Psoas muscle (tissue), 8 donors: ENCODE results near the gene RRP8. TPM values are rescaled to one million over a fixed set of nuclear protein-coding genes. Genes with fewer than 3 reads are reported as not detected.

Experiments
- ATAC-seq, 4 donors: fragments of 200-7000 bp; cut with Tn5 transposase; one replicate each; pipeline ENCODE4 v1.9.1; 2020; ENCODE audit warnings: moderate library complexity in 3 of 4, mild to moderate bottlenecking in 2 of 4
- DNase-seq, 2 donors: peaks; one replicate each; pipeline ENCODE4 v3.0.0-alpha.2; 2020
- H3K27ac ChIP-seq: fragments of 200-600 bp; one replicate; pipeline ENCODE4 v1.8.0; 2022
- H3K27me3 ChIP-seq, 3 donors: fragments of 200-600 bp in 1 of 3; one replicate each; pipeline versions ENCODE4 v1.6.1 to v1.8.0; 2013 to 2022; ENCODE audit warnings: low read length in 2 of 3, mild to moderate bottlenecking in 2 of 3, moderate library complexity in 1 of 3; ENCODE audit not compliant: insufficient read depth in 3 of 3
- H3K36me3 ChIP-seq, 2 donors: fragments of 200-600 bp in 1 of 2; one replicate each; pipeline versions ENCODE4 v1.6.1 to v1.8.0; 2013 to 2022; ENCODE audit warnings: low read depth in 1 of 2, mild to moderate bottlenecking in 1 of 2, moderate library complexity in 1 of 2; ENCODE audit not compliant: insufficient read depth in 1 of 2
- H3K4me1 ChIP-seq: fragments of 200-600 bp; one replicate; pipeline ENCODE4 v1.8.0; 2022
- H3K4me3 ChIP-seq: fragments of 200-600 bp; one replicate; pipeline ENCODE4 v1.8.0; 2022; ENCODE audit warnings: mild to moderate bottlenecking
- H3K9me3 ChIP-seq: fragments of 200-600 bp; one replicate; pipeline ENCODE4 v1.8.0; 2022
- WGBS, 3 donors: extraction: QIAGEN DNeasy Blood & Tissue Kit; methylation state at CpG; one replicate each; pipeline versions ENCODE4 v1.1.6 to v1.1.7; 2013; 5-methylcytosine and 5-hydroxymethylcytosine counted together
- intact Hi-C, 2 donors: fragments of 100-400 bp; cut with DNase I; formaldehyde crosslinking; loops; one replicate each; pipeline versions ENCODE4 v1.11.0 to v1.14.2; 2022
- polyA plus RNA-seq, 3 donors: library from polyadenylated mRNA; stranded (reverse); fragments of 200-250 nt; gene quantifications; one replicate each; pipeline ENCODE4 v1.2.3, GENCODE V29; 2013
- total RNA-seq, 4 donors: library from RNA; stranded (reverse); fragmentation: NEBNext Ultra II Directional in 2 of 4; extraction: Animal tissue kit (Norgen Biotek cat#: 25700) in 2 of 4; gene quantifications; one replicate each; pipeline versions ENCODE4 v1.2.1 to v1.2.4, GENCODE V29; 2021 to 2023
- TF ChIP-seq, protein P1 (sequence below): fragments of 200-600 bp; IDR thresholded peaks from one replicate; pipeline ENCODE4 v1.8.0; 2022; ENCODE audit warnings: antibody characterized with exemption
- donor health status: healthy with polysubstance abuse.
- donor health status: DM: no; HTN: no; CAD: no; lungs with moderate emphysema.
- donor health status: Bipolar disorder and iron deficiency.
- donor health status: healthy.
- donor health status: DM: yes; HTN: yes; CAD: no.
- donor health status: DM: no; HTN: no; CAD: no.
- donor health status: DM: no; HTN: no; CAD: no.
- donor health status: DM: yes; HTN: yes; CAD: no.

Gene RRP8
- total and polyA plus RNA-seq, 7 donors = 11.6 to 34.0 (median 18.4) TPM

DNA sequence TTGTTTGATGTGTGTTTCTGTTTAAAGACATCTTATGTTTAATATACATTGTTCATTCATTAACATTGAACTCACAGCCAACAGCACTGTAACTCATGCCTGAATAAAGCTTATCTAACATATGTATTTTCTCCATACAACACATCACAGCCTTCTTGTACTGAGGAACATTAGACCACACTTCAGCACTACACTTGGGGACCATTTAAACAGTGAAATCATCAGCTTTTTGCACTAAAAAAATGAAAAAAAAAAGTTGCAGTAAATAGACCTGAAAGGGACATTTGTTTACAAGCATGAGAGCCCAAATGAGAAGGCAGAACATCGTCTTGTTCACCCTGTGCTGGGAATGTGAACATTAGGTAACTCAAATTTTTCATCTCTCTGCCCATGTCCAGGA lies 31.1 kb upstream of the RRP8 start:
- DNase-seq (no peak), ATAC-seq (no peak)
- WGBS, 3 donors = 57 to 64% (median 64%) methylated on average over 1 of the region's 1 CpG
- H3K4me1 ChIP-seq = peaks cover 4% of the 10 kb centered on the region
- H3K36me3 ChIP-seq = peaks cover 0 to 10% of the 10 kb centered on the region in 2 donors
- no peaks in the 10 kb centered on the region for H3K9me3 ChIP-seq
- intact Hi-C loops = no loop called here
- H3K27me3 ChIP-seq = no peaks in the 10 kb centered on the region
- H3K4me3 ChIP-seq = no peak overlapping the region
- TF ChIP-seq, protein P1, sequence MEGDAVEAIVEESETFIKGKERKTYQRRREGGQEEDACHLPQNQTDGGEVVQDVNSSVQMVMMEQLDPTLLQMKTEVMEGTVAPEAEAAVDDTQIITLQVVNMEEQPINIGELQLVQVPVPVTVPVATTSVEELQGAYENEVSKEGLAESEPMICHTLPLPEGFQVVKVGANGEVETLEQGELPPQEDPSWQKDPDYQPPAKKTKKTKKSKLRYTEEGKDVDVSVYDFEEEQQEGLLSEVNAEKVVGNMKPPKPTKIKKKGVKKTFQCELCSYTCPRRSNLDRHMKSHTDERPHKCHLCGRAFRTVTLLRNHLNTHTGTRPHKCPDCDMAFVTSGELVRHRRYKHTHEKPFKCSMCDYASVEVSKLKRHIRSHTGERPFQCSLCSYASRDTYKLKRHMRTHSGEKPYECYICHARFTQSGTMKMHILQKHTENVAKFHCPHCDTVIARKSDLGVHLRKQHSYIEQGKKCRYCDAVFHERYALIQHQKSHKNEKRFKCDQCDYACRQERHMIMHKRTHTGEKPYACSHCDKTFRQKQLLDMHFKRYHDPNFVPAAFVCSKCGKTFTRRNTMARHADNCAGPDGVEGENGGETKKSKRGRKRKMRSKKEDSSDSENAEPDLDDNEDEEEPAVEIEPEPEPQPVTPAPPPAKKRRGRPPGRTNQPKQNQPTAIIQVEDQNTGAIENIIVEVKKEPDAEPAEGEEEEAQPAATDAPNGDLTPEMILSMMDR = no peak
- H3K27ac ChIP-seq = no peak overlapping the region

DNA sequence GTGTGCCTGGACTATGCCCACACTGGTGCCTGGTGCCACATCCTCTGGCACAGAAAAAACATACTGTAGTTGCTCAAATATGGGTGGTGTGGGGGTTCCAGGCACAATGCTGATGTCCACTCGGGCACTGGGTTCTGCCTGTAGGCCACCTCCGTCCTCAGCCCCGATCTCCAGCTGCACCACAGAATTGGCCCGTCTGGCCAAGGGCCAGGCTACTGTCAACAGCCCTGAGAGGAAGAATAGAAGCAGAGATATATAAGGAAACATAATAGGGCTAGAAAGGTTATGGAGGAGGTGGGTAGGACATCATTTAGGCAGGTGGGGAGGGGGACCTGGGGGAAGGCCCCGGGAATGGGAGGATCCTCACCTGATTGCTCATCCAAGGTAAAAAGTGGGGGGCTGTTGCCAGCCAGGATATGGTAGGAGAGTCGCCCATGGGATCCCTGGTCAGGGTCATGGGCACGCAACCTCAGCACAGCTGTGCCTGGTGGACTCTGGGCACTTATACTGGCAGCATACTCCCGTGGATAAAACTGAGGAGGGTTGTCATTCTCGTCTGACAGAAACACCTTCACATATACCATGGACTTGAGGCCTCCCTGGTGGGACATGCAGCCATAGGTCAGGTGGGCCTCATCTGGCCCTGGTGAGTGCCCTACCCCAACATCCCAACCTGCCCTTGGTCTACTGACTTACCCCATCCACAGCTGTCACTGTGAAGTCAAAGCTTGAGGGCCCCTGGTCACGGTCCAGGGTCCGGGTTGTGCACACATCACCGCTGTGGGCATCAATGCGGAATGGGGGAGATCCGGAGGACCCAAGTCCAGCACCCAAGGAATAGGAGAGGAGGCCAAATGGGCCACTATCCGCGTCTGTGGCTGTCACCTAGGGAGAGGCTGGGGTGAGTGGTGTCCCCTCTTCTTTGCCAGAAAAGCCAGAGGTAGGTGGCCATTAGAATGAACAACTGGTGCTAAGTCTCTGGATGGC lies 30.3 kb upstream of the RRP8 start:
- ATAC-seq = no peak
- peaks cover 0 to 15% of the 10 kb centered on the region in 2 donors for H3K36me3 ChIP-seq
- intact Hi-C loops = no loop called here
- WGBS, 3 donors = 89 to 93% (median 89%) methylated on average over 16 of the region's 16 CpGs
- TF ChIP-seq, protein P1 = no peak
- DNase-seq = no peak
- no peak overlapping the region for H3K27ac ChIP-seq
- no peaks in the 10 kb centered on the region for H3K27me3 ChIP-seq
- H3K9me3 ChIP-seq = no peaks in the 10 kb centered on the region
- H3K4me3 ChIP-seq = no peak overlapping the region
- peaks cover 4% of the 10 kb centered on the region for H3K4me1 ChIP-seq

DNA sequence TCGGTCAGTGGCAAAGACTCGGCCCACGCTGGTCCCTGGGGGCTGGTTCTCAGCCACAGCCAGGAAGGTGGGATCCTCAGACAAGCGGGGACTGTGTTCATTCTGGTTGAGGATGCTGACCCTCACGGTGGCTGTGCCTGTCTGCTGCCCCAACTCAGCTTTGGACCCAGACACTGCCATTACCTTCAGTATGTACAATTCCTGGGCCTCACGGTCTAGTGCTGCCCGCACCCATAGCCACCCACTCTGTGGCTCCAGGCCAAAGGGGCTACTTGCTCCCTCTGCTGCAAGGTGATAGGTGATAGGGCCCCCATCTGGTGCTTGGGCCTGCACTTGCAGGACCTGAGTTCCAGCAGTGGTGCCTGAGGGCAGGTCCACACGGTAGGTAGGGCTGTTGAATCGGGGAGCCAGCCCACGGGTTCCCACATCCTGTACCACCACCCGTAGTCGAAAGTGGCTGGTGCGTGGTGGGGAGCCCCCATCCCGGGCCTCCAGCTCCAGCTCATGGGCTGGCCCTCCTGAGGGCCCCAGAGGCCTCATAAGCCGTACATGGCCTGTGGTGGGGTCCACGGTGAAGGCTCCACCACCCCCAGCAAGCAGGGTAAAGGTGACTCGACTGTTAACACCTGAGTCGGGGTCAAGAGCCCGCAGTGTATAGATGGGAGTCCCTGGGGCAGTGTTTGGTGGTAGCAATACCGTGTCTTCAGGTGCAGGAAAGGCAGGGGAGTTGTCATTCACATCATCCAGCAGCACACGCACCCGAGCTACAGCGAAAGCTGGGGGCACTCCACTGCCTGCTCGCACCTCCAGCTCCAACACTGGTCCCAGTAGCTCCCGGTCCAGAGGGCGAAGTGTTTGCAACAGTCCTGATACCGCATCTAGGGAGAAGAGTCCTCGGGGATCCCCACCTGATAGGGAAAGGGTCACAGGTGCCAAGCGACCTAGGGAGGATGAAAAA lies 29.0 kb upstream of the RRP8 start:
- TF ChIP-seq, protein P1 = no peak
- no peak overlapping the region for H3K27ac ChIP-seq
- intact Hi-C loops = no loop called here
- no peaks in the 10 kb centered on the region for H3K27me3 ChIP-seq
- H3K9me3 ChIP-seq = no peaks in the 10 kb centered on the region
- peaks cover 0 to 15% of the 10 kb centered on the region in 2 donors for H3K36me3 ChIP-seq
- DNase-seq = no peak
- no peak for ATAC-seq
- no peaks in the 10 kb centered on the region for H3K4me1 ChIP-seq
- WGBS, 3 donors = 92 to 94% (median 94%) methylated on average over 29 of the region's 29 CpGs
- no peak overlapping the region for H3K4me3 ChIP-seq

DNA sequence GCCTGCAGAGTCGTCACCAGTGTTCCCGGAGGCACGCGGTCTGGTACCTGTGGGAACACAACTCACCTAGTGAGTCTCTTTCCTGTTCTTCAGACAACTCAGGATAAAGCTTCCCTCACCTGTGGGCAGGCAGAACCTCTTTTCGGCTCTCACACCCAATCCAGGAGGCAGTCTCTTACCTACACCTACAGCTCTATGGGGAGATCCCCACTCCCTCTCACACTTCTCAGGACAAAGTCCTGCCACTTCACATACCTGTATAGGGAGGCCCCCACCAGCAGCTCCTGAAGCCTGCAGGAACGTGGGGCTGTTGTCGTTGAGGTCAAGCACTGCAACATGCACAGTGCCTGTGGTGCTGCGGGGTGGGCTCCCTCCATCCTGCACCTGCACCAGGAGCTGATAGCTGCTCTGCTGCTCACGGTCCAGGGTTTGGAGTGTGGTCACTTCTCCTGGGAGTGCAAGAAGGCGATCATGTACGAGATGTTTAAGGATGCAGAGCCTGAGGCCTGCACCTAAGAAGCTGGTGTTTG lies 28.0 kb upstream of the RRP8 start:
- ATAC-seq = no peak
- Histone ChIP-seq H3K27me3 (no peaks in the 10 kb centered on the region), H3K4me1 (no peaks in the 10 kb centered on the region), H3K27ac (no peak overlapping the region), H3K4me3 (no peak overlapping the region), H3K9me3 (no peaks in the 10 kb centered on the region), H3K36me3 (peaks cover 0 to 25% of the 10 kb centered on the region in 2 donors)
- intact Hi-C loops = no loop called here
- no peak for DNase-seq
- WGBS, 3 donors = 86 to 94% (median 90%) methylated on average over 11 of the region's 11 CpGs
- TF ChIP-seq, protein P1 = no peak
